ENCODE data around the gene TRPM1.

- TF ChIP-seq CTCF (IDR thresholded peaks at IDR 0.05) (no peak), POLR2A (IDR thresholded peaks at IDR 0.05) (no peak)
Measured at GRCh38 chr15:31147944-31148296, 46.4 kb upstream of the TRPM1 start.
